Measurements from ENCODE around the gene SUCLG2.

- TF ChIP-seq CTCF (IDR thresholded peaks at IDR 0.05; ENCODE audit: low read depth, low read length, poor library complexity, severe bottlenecking) (no peak), EZH2phosphoT487 (IDR thresholded peaks at IDR 0.05; ENCODE audit: borderline replicate concordance, low read length) (no peak)
These were observed 1.1 kb upstream of the SUCLG2 start for GRCh38 chr3:67655364-67656121.

Data from DOHH2 (cell line).